ENCODE measurements around the gene COX19.

DNA sequence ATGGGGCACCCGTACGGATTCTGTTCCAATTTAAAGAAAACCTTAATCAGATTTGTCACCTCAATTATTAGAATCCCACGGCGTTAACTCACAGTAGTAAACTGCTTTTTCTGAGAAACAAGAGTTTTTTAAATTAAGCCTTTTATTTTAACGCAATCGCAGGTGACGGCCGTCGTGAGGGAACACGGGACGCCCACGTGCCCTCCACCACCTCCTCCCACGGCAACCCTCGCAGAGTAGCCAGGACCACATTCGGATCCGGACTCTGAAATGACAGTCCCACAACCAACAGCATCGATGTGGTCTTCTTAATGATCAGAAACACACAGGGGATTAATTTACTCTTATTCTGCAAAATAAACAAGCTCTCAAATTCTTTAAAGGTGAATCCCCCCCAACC lies 47.0 kb upstream of the COX19 start:
- TF ChIP-seq POLR2A (IDR thresholded peaks at IDR 0.05) (no peak), CTCF (IDR thresholded peaks at IDR 0.05) (no peak)
